NCI-H510A (cell line): ENCODE measurements around the gene SPATA9.
A peak's percentile ranks its signal among the peaks of the same experiment; 100 is the strongest.
"Not testable (repeated sequence)": the region's sequence is repeated elsewhere in the genome, so short reads cannot be mapped to it uniquely, and the experiment has no call there.

Experiments used
- DNase-seq: peaks from one replicate; lab custom pipeline; 2025; lab: John Stamatoyannopoulos, UW

Gene SPATA9

GRCh38 chr5:95646226-95646568 lies 36.6 kb downstream of the SPATA9 start:
- DNase-seq: not testable (repeated sequence)

- peak; percentile 23 for DNase-seq
Observed at GRCh38 chr5:95644351-95645042, 38.3 kb downstream of the SPATA9 start.

GRCh38 chr5:95643152-95643551 lies 39.6 kb downstream of the SPATA9 start:
- DNase-seq: no peak

- no peak for DNase-seq
Observed at GRCh38 chr5:95641741-95642220, 41.0 kb downstream of the SPATA9 start.

GRCh38 chr5:95638632-95639031 lies 44.2 kb downstream of the SPATA9 start:
- DNase-seq: no peak

- no peak for DNase-seq
Observed at GRCh38 chr5:95634081-95634480, 48.7 kb downstream of the SPATA9 start.

- DNase-seq: no peak
Observed at GRCh38 chr5:95633671-95634070, 49.1 kb downstream of the SPATA9 start.

- DNase-seq: not testable (repeated sequence)
Observed at GRCh38 chr5:95632942-95633341, 49.8 kb downstream of the SPATA9 start.

- no peak for DNase-seq
Observed at GRCh38 chr5:95631991-95632675, 50.7 kb downstream of the SPATA9 start.

- DNase-seq: no peak
Observed at GRCh38 chr5:95631255-95631958, 51.4 kb downstream of the SPATA9 start.

- no peak for DNase-seq
Observed at GRCh38 chr5:95630394-95630917, 52.3 kb downstream of the SPATA9 start.

- no peak for DNase-seq
Observed at GRCh38 chr5:95628933-95629332, 53.9 kb downstream of the SPATA9 start.

GRCh38 chr5:95627971-95628810 lies 54.6 kb downstream of the SPATA9 start:
- DNase-seq: no peak

GRCh38 chr5:95626701-95627100 lies 56.1 kb downstream of the SPATA9 start:
- DNase-seq: no peak

- DNase-seq: no peak
Observed at GRCh38 chr5:95624368-95624767, 58.4 kb downstream of the SPATA9 start.

- DNase-seq: no peak
Observed at GRCh38 chr5:95623706-95624105, 59.1 kb downstream of the SPATA9 start.

- no peak for DNase-seq
Observed at GRCh38 chr5:95621839-95622629, 60.8 kb downstream of the SPATA9 start.

- peak; percentile 39 for DNase-seq
Observed at GRCh38 chr5:95620870-95621838, 61.6 kb downstream of the SPATA9 start.

GRCh38 chr5:95620030-95620869 lies 62.5 kb downstream of the SPATA9 start, which contains the start of gene GPR150:
GPR150 (plus strand) TSS chr5:95620087; CDS start chr5:95620276, 189 bp downstream.
- peak; percentile 15 for DNase-seq
